Mesodermal cell (in vitro differentiated cells): Measurements from ENCODE around the gene AVL9.
A peak's percentile ranks its signal among the peaks of the same experiment; 100 is the strongest.
"Not testable (repeated sequence)": the region's sequence is repeated elsewhere in the genome, so short reads cannot be mapped to it uniquely, and the experiment has no call there.

Source experiments
- H3K27ac ChIP-seq: 2 replicates; pipeline ENCODE4 v1.7.0; 2013; ENCODE audit warnings: mild to moderate bottlenecking, low read depth, low read length, moderate library complexity; ENCODE audit not compliant: severe bottlenecking
- H3K36me3 ChIP-seq: 2 replicates; pipeline ENCODE4 v1.7.1; 2013; ENCODE audit warnings: mild to moderate bottlenecking, low read length, moderate library complexity; ENCODE audit not compliant: control insufficient read depth, insufficient read depth
- H3K4me1 ChIP-seq: one replicate; pipeline ENCODE4 v1.7.1; 2013; ENCODE audit warnings: mild to moderate bottlenecking, low read length; ENCODE audit not compliant: insufficient read depth, control insufficient read depth, poor library complexity, severe bottlenecking
- H3K4me3 ChIP-seq: 2 replicates; pipeline ENCODE4 v1.7.0; 2013; ENCODE audit warnings: low read length, control low read depth, mild to moderate bottlenecking; ENCODE audit not compliant: insufficient read depth, poor library complexity, severe bottlenecking; ENCODE audit errors: extremely low read depth
- H3K9me3 ChIP-seq: 2 replicates; pipeline ENCODE4 v1.7.1; 2013; ENCODE audit warnings: mild to moderate bottlenecking, low read length, moderate library complexity; ENCODE audit not compliant: control insufficient read depth
- WGBS, 2 experiments: methylation state at CpG; one replicate each; pipeline ENCODE4 v1.1.5; 2013; ENCODE audit warnings: missing lambda C conversion rate in 2 of 2; ENCODE audit not compliant: insufficient coverage in 2 of 2; 5-methylcytosine and 5-hydroxymethylcytosine counted together

Gene AVL9

DNA sequence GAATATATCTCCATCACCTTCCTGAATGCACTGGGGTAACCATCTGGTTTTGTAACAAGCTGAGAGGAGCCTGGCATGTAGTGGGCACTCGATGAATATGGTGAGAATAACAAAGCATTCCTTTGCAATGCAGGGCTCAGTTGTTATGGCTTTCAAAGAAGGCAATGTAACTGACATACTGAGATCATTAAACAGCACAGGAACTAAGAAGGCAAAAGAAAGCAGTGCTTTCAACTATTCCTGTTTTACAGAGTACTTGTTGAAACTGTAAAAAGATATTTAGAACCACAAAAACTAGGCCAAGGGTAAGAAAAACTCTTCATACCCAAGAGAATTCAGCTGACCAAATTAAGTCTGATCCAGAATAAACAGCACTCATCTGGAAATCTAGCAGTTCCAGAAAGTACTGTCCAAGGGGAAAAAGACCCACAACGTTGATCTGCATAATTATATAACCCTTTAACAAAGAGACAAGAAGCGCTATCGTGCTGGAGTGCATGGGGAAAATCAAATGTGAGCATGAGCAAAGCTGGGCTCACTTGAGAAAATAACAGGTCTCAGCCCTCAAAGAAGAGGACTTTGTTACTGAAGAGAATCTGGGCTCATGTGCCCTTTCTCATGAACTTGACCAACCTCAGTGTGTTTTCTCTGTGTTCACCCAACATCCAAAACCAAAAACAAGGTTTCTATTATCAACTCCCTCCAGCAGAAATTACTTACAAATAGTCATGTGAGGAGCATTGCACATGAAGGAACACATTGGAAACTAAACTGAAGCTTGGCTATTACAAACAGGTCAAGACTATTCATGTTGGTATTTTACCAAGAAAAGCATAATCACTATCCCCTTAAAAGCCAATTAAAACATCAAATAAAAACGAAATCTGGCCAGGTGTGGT is 116.2 kb downstream of the AVL9 start:
- no peak overlapping the region for H3K4me3 ChIP-seq
- no peak overlapping the region for H3K27ac ChIP-seq
- H3K9me3 ChIP-seq, result no peaks in the 10 kb centered on the region
- 59 to 83% methylated on average over 2 to 4 of the region's 5 CpGs for WGBS, 2 experiments
- no peaks in the 10 kb centered on the region for H3K4me1 ChIP-seq
- H3K36me3 ChIP-seq, result no peaks in the 10 kb centered on the region

DNA sequence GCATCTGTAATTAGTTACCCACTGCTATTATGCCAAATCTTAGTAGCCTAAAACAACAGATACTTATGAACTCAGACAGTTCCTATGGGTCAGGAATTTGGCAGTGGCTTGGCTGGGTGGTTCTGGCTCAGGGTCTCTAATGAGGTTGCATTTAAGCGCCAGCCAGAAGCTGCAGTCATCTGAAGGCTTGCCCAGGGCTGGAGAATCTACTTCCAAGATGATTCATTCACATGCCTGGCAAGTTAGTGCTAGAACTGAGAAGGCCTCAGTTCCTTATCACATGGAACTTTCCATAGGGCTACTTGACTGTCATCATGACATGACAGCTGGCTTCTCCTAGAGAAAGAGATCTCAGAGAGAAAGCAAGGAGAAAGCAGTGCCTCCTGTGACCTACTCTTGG is 121.3 kb downstream of the AVL9 start:
- Histone ChIP-seq H3K27ac (peak overlapping the region; percentile 73), H3K4me3 (no peak overlapping the region), H3K9me3 (no peaks in the 10 kb centered on the region), H3K36me3 (no peaks in the 10 kb centered on the region), H3K4me1 (peaks cover 7% of the 10 kb centered on the region)
- WGBS, 2 experiments, result 100% methylated on average over 1 of the region's 1 CpG

DNA sequence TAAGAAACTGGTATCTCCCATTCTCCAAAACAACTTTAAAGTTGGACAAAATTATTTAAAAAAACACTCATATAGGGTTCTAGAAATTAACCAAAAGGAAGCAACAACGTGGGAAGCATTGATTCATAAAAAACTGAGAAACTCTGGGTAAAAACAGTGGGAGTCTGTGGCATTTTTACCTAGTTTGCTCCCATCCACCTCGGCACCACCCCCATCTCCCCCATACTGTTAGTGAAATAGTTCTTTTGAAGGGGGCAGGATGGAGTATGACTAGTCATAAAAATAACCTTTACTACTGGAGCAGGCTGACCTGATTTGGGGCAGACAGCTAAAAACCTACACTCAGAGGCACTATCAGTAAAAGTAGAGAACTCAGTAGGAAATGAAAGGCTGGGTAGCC is 123.2 kb downstream of the AVL9 start:
- Histone ChIP-seq H3K4me1 (peaks cover 7% of the 10 kb centered on the region), H3K4me3 (no peak overlapping the region), H3K27ac (no peak overlapping the region), H3K9me3 (no peaks in the 10 kb centered on the region), H3K36me3 (no peaks in the 10 kb centered on the region)
- WGBS, 2 experiments, result no CpG with 5 or more reads among the region's 2 CpGs

DNA sequence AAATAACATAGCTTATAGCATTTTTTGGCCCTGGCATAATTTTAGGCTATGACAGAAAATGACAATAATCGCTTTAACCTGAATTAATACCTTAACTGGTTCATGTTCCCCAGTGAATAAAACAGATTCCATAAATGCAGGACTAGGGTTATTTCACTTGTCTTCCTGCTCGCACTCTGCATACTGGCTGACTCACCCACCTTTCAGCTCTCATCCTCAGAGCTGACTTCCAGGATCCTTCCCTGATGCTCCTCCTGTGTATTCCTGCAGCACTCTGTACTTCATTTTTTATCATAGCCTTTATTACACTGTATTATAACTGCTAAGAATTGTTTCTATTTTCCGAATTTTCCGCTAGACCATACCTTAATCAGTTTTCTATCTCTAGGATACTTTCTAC is 123.7 kb downstream of the AVL9 start:
- Histone ChIP-seq H3K4me3 (no peak overlapping the region), H3K27ac (no peak overlapping the region), H3K4me1 (peaks cover 7% of the 10 kb centered on the region), H3K9me3 (no peaks in the 10 kb centered on the region), H3K36me3 (no peaks in the 10 kb centered on the region)
- 69 to 77% methylated on average over 2 of the region's 4 CpGs for WGBS, 2 experiments

DNA sequence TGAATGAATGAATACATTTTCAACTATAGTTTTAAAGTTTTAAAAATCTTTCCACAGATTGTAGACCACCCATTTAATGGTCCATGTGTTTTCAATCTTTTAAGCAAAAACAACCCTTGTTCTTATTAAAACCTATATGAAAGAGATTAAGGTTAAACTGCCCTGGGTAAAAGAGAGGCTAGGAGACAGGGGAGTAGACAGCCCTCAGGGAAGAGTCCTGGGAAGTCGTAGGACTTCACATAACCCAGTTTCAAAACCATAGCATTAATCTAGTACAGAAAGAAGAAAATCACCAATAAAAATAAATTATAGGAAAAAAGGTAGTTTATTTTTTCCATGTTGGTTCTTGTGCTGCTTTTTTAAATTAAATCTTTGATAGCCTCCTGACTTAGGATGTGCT is 124.1 kb downstream of the AVL9 start:
- WGBS, 2 experiments, result no CpG with 5 or more reads among the region's 1 CpG
- H3K9me3 ChIP-seq, H3K4me1 ChIP-seq, H3K36me3 ChIP-seq, H3K27ac ChIP-seq, H3K4me3 ChIP-seq: not testable (repeated sequence)

DNA sequence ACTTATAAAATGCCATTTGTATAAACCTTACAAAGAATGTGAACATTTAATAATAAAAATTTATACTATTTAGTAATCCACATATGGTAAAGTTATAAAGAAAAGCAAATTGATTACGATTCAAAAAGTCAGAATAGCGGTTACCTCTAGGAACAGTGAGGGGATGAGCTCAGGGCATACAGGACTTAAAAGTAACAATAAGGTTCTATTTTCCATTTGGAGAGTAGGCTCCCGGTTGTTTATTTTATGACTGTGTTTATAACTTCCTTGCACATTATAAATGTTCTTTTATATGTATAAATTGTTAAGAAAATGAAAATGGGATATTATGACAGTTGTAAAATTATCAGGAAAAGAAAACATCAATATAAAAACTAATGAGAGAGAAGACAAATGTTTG is 135.7 kb downstream of the AVL9 start:
- H3K36me3 ChIP-seq, result no peaks in the 10 kb centered on the region
- 50% methylated on average over 2 of the region's 3 CpGs; no CpG with 5 or more reads in 1 of the 2 experiments for WGBS, 2 experiments
- H3K27ac ChIP-seq, result no peak overlapping the region
- no peaks in the 10 kb centered on the region for H3K4me1 ChIP-seq
- H3K9me3 ChIP-seq, result no peaks in the 10 kb centered on the region
- no peak overlapping the region for H3K4me3 ChIP-seq

DNA sequence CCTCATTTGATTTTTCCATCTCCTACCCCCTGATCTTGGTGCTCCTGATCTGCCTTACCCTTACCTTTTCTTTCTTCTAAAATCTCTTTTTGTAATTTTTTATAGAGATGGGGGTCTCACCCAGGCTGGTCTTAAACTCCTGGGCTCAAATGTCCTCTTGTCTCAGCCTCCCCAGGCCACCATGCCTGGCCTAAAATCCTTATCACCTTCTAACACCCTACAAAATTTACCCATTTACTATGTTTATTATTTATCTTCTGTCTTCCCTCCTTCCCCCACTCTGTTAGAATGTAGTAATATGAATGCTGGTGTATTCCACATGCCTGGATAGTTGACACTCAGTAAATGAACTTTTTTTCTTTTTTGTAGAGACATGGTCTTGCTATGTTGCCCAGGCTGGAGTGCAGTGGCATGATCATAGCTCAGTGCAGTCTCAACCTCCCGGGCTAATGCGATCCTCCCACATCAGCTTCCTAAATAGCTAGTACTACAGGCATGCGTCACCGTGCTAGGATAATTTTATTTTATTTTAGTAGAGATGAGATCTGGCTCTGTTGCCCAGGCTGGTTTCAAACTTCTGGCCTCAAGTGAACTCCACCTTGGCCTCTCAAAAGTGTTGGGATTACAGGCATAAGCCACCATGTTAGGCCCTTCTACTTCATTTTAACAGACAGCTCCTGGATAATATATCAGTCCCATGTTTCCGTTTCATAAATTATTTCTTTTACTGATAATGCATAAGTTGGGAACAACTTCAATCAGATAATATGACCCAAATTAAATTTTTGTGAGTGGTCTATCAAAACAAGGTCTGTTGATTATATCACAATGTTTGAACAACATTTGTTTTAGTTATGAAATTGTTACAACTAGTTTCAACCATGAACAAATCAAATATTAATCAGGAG is 136.6 kb downstream of the AVL9 start:
- not testable (repeated sequence) for H3K36me3 ChIP-seq, H3K9me3 ChIP-seq, H3K4me3 ChIP-seq, H3K27ac ChIP-seq, H3K4me1 ChIP-seq
- WGBS, 2 experiments, result no CpG with 5 or more reads among the region's 5 CpGs

DNA sequence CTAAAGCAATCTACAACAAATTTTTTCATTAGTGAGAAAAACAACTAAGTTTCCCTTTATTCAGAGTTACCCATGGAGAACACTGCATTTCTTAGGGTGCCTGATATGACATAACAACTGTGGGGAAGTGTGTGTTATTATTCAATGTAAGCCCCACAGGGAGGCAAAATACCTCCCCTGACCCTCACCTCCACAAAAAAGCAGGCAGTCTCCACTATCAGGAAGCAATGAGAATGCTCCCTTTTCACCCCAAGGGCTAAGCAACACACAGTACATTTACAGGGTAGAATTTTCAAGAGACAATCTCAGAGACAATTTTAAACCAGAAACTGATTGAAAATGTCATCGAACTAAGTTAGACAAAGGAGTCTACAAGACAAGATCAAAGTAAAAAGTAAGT is 138.2 kb downstream of the AVL9 start:
- H3K4me3 ChIP-seq, H3K36me3 ChIP-seq, H3K27ac ChIP-seq, H3K9me3 ChIP-seq, H3K4me1 ChIP-seq: not testable (repeated sequence)
- no CpG with 5 or more reads among the region's 1 CpG for WGBS, 2 experiments

DNA sequence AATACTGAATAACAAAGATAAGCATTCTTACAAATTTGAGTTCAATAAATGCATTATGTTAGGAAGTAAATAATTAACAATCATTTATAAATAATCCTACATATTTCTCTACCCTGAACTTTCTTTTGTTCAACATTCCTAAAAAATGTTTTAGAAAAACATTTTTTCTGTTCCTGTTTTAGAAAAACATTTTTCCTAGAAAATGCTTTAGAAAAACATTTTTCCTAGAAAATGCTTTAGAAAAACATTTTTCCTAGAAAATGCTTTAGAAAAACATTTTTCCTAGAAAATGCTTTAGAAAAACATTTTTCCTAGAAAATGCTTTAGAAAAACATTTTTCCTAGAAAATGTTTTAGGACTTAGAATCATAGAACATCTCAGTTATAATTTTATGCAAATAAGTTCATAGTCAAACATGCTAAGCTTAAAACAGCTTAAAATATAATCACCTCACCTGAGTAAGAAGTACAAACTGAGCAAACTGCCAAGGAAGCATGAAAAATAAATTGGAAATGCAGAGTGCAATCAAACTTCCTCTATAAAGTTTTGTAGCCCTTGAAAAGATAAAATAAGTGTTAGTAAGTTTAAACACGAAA is 139.6 kb downstream of the AVL9 start:
- not testable (repeated sequence) for H3K27ac ChIP-seq, H3K4me3 ChIP-seq, H3K4me1 ChIP-seq, H3K36me3 ChIP-seq, H3K9me3 ChIP-seq
- whole genome bisulfite sequencing, 2 experiments, result no CpG with 5 or more reads among the region's 1 CpG

DNA sequence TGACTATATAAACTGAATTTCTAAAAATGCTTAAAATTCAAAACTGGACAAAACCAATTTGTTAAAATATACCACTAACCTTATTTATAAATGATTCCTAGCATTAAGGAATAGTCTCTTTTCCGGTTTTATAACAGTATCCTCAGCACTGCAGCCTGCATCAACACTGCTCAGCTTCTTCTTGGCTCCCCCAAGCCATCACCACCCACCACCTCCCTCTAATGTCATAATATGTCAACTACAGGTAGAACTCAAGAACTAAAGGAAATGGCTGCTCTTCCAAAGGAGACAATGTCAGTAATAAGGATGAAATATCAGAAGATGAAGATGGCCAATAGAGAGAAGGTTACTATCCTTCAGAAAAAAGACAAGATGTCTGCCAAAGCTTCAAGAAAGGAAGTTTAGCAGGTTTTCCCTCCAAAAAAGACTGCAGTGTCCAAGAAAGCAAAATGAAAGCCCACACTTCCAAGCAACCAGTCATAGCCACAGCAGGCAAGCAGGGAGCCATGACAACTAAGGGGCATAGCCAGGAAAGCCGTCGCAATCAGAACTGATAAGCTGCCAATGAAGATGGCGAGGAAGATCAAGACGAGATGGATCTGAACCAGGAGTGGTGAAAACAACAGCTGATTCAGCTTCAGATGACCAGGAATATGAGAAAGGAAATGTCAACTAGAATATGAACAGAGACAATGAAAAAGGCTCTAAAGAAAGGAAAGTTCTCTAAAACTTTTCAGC is 141.6 kb downstream of the AVL9 start:
- H3K27ac ChIP-seq, H3K4me1 ChIP-seq, H3K9me3 ChIP-seq, H3K4me3 ChIP-seq, H3K36me3 ChIP-seq: not testable (repeated sequence)
- WGBS, 2 experiments, result 90 to 95% methylated on average over 5 of the region's 5 CpGs
